ELR (cell line): ENCODE data around the gene PLXDC1.
A peak's percentile ranks its signal among the peaks of the same experiment; 100 is the strongest.
"Not testable (repeated sequence)": the region's sequence is repeated elsewhere in the genome, so short reads cannot be mapped to it uniquely, and the experiment has no call there.

Source experiments
- DNase-seq: peaks from one replicate; pipeline ENCODE4 v3.0.0-alpha.2; 2015; ENCODE audit warnings: low read depth

Gene PLXDC1

GRCh38 chr17:39155654-39156053, 4.2 kb upstream of the PLXDC1 start:
- DNase-seq, result no peak

DNA sequence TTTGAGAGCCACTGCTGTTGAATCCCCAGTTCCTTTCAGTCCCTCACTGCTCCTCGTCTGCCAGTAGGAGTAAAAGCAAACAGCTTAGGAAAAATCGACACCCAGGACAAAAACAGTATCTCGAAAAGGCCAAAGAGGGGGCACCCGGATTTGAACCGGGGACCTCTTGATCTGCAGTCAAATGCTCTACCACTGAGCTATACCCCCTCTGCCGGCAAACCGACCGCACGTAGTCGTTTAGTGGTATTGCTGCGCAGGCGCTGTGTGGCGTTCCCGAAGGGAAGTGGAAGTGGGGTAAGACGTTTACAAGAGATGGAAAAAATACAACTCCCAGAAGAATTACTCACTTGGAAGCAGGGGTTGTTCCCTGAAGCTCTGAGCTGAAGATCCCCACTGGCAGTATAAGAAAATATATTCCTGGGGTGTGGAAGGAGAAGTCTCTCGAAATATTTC, 2.2 kb upstream of the PLXDC1 start:
- DNase-seq, result peak; percentile 92

DNA sequence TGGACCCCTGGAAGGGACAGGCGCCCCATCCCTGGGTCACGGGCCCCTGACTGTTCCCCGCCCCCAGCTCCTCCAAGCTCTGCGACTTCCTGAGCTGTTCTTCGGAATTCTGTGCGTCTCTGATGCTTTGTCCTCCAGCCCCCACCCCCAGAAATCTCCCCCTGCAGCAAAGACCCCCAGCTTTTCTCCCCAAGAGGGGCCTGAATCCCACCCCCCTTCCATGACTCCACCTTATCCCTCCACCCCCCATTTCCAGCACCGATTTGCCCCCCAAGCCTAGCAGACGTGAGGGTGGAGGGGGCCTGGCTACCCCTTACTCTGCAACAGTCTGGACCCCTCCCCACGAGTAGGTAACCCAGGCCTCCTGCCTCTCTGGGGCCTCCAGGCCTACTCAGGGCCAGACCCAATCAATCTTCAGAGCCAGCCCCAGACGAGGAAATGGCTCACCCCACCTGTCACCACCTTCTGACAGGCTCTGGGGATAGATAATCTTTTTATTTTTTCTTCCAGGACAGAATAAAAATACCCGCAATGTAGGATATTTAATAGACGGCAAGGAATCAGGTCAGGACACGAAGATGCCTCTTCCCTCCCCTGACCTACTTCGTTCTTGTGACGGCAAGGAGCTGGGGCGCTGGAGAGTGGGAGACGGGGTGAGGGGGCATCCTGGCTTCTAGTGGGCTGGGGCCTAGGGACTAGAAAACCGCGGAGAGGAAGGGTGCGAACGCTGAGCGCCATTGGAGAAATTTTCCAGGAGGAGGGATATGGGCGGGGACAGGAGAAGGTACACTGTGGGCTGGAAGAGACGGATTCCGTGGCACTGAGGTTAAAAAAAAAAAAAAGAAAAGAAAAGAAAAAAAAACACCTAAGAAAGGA, 744 bp upstream of the PLXDC1 start:
- DNase-seq, result no peak

- no peak for DNase-seq
Observed at GRCh38 chr17:39150795-39151149, 665 bp downstream of the PLXDC1 start.

- DNase-seq, result no peak
Observed at GRCh38 chr17:39150104-39150634, 1.3 kb downstream of the PLXDC1 start.

- no peak for DNase-seq
Observed at GRCh38 chr17:39147221-39148185, 3.9 kb downstream of the PLXDC1 start.

- no peak for DNase-seq
Observed at GRCh38 chr17:39146273-39146672, 5.2 kb downstream of the PLXDC1 start.

DNA sequence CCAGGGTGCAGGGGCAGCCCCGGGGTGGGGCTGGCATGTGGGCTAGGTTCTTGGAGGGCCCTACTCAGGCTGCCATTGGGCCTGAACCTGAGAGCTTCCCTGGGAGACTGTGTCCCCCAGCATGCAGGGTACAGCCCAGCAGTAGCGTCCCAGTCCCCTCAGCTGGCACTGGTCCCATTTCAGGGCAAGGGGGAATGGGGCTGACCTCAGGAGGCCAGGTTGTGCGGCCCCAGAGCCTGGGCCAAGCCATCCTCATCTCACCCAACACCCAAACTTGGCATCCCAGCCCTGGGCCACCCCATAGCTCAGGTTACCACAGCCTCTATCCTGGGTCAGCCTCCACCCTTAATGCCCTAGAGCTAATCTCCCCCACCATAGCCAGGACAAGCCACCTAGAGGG, 6.3 kb downstream of the PLXDC1 start:
- DNase-seq, result no peak

GRCh38 chr17:39144416-39144840, 7.0 kb downstream of the PLXDC1 start:
- peak; percentile 74 for DNase-seq

DNA sequence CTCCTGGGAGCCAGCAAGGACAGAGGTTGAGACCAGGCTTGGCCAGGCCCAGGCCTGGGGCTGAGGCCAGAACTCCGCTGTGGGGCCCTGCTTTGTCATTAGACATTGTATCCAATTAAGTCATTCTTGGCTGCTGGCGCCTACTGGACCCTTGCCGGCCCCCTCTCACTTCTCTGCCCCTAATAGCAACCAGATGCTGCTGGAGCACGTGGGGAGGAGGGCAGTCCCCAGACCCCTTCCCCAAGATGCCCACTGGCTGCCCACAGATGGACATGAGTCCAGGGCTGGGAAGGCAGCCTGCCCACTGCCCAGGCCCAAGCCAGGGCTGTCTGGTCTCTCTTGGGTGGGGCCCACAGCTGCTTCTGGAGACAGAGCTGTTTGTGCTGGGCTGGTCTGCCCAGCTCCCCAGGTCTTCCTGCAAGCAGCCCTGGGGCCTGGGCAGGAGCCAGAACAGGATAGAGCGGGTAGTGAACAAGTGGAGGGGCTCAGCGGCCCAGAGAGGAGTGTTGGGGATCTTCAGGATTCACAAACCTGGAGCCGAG, 7.8 kb downstream of the PLXDC1 start:
- no peak for DNase-seq

DNA sequence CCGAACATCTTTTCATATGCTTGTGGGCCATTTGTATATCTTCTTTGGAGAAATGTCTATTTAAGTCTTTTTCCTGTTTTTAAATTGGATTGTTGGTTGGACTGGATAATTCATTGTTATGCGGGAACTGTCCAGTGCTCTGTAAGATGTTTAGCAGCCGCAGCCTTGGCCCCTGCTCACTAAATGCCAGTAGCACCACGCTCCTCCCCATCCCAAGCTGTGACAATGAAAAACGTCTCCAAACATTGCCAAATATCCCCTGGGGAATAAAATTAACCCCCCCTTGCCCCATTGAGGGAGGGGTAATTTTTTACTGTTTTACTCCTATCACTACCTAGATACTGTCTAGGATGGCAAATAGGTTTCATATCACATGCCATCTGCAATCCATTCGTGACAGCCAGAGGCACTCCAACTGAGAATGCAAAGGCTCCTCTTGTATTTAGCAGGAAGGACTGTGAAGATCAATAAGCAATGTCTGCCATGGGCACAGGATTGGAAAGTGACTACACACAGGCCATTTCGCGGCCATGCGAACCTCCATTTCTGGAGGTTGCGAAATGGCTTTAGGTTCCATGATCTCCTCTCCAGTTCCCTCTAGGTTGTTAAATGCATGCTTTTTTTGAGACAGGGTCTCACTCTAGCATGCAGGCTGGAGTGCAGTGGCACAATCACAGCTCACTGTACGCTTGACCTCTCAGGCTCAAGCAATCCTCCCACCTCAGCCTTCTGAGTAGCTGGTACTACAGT, 9.3 kb downstream of the PLXDC1 start:
- DNase-seq, result no peak

DNA sequence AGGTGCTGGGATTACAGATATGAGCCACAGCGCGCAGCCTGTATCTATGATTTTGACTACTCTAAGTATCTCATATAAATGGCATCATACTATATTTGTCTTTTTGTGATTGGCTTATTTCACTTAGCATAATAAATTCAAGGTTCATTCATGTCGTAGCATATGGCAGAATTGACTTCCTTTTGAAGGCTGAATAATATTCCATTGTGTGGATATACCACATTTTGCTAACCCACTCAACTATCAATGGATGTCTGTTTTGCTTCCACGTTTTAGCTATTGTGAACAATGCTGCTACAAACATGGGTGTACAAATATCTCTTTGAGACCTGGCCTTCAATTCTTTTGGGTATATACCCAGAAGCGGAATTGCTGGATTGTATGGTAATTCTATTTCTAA, 10.1 kb downstream of the PLXDC1 start:
- DNase-seq, result no peak

GRCh38 chr17:39139561-39139960, 11.9 kb downstream of the PLXDC1 start:
- DNase-seq, result no peak

GRCh38 chr17:39139161-39139511, 12.3 kb downstream of the PLXDC1 start:
- DNase-seq, result peak; percentile 97

DNA sequence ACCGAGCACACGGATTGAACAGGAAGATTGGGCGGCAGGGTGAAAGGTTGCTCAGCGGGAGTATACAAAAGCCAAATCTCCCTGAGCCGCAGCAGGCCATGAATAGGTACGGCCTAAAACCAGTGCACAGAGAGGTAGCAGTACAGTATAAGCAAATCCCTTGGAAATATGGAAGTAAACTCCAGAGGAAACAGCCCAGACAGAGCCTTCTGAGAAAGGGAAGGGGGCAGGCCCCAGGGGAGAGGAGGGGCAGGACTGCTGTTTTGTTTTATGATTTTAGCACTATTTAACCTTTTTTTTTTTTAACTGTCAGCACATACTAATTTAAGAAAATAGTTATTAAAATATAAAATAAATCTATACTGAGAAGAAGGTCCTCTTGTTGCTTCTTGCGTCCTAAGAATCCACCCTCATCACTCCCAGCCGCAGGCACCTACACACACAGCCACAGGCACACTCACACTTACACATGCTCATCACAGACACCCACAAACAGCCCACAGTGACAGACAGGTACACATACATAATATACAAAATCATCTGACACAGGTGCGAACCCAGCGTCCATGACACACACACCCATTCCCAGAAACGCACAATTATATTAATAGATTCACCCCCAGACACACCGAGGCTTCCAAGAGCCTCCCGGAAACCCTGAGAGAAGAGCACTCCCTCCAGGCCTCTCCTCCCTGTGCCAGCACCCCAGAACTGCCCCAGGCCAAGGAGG, 12.8 kb downstream of the PLXDC1 start:
- no peak for DNase-seq

GRCh38 chr17:39134878-39135277, 16.6 kb downstream of the PLXDC1 start:
- DNase-seq, result peak; percentile 40

- peak; percentile 83 for DNase-seq
Observed at GRCh38 chr17:39132192-39132610, 19.2 kb downstream of the PLXDC1 start.

GRCh38 chr17:39131616-39132015, 19.8 kb downstream of the PLXDC1 start:
- no peak for DNase-seq

DNA sequence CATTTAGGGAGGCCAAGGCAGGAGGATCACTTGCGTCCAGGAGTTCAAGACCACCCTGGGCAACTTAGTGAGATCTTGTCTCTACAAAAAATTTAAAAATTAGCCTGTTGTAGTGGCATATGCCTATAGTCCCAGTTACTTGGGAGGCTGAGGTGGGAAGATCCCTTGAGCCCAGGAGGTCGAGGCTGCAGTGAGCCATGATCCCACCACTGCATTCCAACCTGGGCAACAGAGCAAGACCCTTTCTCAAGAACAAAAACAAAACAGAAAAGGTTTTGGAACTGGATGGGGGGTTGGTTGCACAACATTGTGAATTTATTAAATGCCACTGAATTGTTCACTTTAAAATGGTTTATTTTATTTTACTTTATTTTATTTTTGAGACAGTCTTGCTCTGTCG, 21.2 kb downstream of the PLXDC1 start:
- DNase-seq, result no peak

DNA sequence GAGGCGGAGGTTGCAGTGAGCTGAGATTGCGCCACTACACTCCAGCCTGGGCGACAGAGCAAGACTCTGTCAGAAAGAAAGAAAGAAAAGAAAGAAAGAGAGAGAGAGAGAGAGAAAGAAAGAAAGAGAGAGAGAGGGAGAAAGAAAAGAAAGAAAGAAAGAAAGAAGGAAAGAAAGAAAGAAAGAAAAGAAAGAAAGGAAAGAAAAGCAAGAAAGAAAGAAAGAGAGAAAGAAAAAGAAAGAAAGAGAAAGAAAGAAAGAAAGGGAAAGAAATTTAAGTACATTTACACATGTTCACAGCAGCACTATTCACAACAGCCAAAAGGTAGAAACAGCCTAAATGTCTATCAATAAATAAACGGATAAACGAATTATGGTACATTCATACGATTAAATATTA, 21.9 kb downstream of the PLXDC1 start:
- not testable (repeated sequence) for DNase-seq

DNA sequence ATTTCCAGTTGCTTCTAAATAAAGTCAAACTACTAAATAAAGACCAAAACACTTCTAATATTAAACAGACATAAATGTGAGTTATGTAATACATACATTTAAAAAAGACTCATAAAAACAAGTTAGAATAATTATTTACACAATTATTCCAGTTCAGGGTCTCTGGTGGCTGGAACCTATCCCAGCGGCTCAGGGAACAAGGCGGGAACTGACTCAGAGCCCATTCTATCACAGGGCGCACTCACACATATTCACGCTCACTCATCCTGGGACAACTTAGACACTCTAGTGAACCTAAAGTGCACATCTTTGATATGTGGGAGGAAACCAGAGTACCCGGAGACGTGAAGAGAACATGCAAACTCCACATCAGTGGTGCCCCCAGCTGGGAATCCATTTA, 25.0 kb downstream of the PLXDC1 start:
- DNase-seq, result no peak
